Mesothelial cell of epicardium (in vitro differentiated cells): ENCODE data around the gene MTMR6. TPM values are rescaled to one million over a fixed set of nuclear protein-coding genes. Genes with fewer than 3 reads are reported as not detected.

Experiments used
- DNase-seq, 2 experiments: peaks; one replicate each; pipeline ENCODE4 v3.0.0; 2021; ENCODE audit warnings: low spot score in 2 of 2; ENCODE audit not compliant: unreplicated experiment in 2 of 2
- H3K27ac Mint-ChIP-seq: 2 replicates; pipeline ENCODE4 v1.8.0; 2021; ENCODE audit warnings: mixed read lengths
- H3K27me3 Mint-ChIP-seq: 2 replicates; pipeline ENCODE4 v1.8.0; 2021; ENCODE audit warnings: low read depth, mixed read lengths
- H3K36me3 Mint-ChIP-seq: 2 replicates; pipeline ENCODE4 v1.8.0; 2021; ENCODE audit warnings: mixed read lengths
- H3K4me1 Mint-ChIP-seq: 2 replicates; pipeline ENCODE4 v1.8.0; 2021; ENCODE audit warnings: mixed read lengths
- H3K4me3 Mint-ChIP-seq: 2 replicates; pipeline ENCODE4 v1.8.0; 2021; ENCODE audit warnings: mild to moderate bottlenecking, moderate library complexity, mixed read lengths
- H3K9me3 Mint-ChIP-seq: 2 replicates; pipeline ENCODE4 v1.8.0; 2021; ENCODE audit warnings: mixed read lengths
- total RNA-seq: library from RNA; stranded (reverse); gene quantifications from 3 replicates; pipeline ENCODE4 v1.2.1, GENCODE V29; 2021
- TF ChIP-seq, protein P1 (sequence below): fragments of 200-600 bp; sonication (generic); IDR thresholded peaks from one replicate; pipeline ENCODE4 v1.5.0; 2021; ENCODE audit warnings: antibody characterized with exemption; ENCODE audit not compliant: unreplicated experiment

The MTMR6 gene
- total RNA-seq, 1 donor from 2014 or later = 11.0 TPM

DNA sequence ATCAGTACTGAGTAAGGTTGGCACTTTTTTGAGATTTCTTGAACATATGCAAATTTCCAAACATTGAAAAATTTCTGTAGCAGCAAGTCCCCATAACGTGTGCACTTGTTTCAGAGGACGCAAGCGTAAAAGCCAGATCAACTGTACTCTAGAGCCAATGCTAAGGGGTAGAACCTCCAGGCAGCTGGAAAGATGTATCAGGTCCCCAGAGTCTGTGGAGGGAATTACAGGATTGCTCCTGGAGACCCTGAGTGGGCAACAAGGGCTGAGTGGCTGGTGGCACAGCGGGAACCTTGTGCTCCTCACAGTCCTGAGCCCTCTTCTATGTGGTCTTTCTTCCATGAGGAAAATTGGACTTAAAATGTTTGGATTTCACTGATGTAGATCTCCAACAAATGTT lies 61.3 kb downstream of the MTMR6 start:
- no peak for DNase-seq
- no peak overlapping the region for H3K4me3 Mint-ChIP-seq
- no peaks in the 10 kb centered on the region for H3K36me3 Mint-ChIP-seq

DNA sequence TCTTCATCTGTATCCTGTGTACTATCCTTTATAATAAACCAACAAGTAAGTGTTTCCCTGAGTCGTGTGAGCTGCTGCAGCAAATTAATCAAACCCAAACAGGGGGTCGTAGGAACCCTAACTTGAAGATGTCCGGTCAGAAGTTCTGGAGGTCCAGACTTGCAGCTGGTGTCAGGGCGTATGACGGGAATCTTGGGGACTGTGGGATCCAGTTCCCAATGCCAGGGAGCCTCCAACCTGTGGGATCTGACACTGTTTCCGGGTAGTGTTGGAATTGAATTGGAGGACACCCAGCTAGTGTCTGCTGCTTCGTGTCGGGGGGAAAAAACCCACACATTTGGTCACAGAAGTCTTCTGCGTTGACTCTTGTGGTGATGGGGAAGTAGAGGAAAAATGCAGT lies 63.1 kb downstream of the MTMR6 start:
- Mint-ChIP-seq H3K4me3 (no peak overlapping the region), H3K4me1 (no peaks in the 10 kb centered on the region), H3K27me3 (peaks cover 12% of the 10 kb centered on the region), H3K36me3 (no peaks in the 10 kb centered on the region), H3K27ac (no peak overlapping the region), H3K9me3 (no peaks in the 10 kb centered on the region)
- TF ChIP-seq, protein P1, sequence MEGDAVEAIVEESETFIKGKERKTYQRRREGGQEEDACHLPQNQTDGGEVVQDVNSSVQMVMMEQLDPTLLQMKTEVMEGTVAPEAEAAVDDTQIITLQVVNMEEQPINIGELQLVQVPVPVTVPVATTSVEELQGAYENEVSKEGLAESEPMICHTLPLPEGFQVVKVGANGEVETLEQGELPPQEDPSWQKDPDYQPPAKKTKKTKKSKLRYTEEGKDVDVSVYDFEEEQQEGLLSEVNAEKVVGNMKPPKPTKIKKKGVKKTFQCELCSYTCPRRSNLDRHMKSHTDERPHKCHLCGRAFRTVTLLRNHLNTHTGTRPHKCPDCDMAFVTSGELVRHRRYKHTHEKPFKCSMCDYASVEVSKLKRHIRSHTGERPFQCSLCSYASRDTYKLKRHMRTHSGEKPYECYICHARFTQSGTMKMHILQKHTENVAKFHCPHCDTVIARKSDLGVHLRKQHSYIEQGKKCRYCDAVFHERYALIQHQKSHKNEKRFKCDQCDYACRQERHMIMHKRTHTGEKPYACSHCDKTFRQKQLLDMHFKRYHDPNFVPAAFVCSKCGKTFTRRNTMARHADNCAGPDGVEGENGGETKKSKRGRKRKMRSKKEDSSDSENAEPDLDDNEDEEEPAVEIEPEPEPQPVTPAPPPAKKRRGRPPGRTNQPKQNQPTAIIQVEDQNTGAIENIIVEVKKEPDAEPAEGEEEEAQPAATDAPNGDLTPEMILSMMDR = no peak
- no peak for DNase-seq

More for the DNA sequence above, 61.3 kb downstream of the MTMR6 start:
- TF ChIP-seq, protein P1 = no peak
- H3K27me3 Mint-ChIP-seq = peaks cover 13% of the 10 kb centered on the region
- no peak overlapping the region for H3K27ac Mint-ChIP-seq
- H3K9me3 Mint-ChIP-seq = no peaks in the 10 kb centered on the region
- no peaks in the 10 kb centered on the region for H3K4me1 Mint-ChIP-seq

DNA sequence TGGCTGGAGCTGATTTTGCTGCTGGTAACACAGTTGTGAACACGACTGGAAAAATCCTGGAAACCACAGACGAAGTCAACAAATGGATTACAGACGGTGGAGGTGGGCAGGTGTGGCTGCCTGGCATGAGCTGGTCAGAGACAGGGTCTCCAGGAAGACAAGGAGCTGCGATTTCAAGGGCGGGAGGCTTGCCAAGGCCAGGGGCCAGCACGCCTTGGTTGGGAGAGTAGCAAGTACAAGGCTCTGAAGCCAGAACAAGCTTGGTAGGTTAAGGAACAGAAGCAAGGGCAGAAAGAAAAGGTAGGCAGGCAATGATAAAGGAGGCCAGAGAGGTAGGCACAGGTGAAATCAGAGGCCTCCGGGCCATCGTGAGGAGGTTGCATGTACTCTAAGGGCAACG lies 64.5 kb downstream of the MTMR6 start:
- no peak for DNase-seq
- Mint-ChIP-seq H3K27me3 (peaks cover 4% of the 10 kb centered on the region), H3K9me3 (no peaks in the 10 kb centered on the region), H3K36me3 (no peaks in the 10 kb centered on the region), H3K4me3 (no peak overlapping the region), H3K4me1 (no peaks in the 10 kb centered on the region), H3K27ac (no peak overlapping the region)
- TF ChIP-seq, protein P1 = no peak

GRCh38 chr13:25218019-25218418 lies 69.3 kb downstream of the MTMR6 start:
- no peaks in the 10 kb centered on the region for H3K36me3 Mint-ChIP-seq

DNA sequence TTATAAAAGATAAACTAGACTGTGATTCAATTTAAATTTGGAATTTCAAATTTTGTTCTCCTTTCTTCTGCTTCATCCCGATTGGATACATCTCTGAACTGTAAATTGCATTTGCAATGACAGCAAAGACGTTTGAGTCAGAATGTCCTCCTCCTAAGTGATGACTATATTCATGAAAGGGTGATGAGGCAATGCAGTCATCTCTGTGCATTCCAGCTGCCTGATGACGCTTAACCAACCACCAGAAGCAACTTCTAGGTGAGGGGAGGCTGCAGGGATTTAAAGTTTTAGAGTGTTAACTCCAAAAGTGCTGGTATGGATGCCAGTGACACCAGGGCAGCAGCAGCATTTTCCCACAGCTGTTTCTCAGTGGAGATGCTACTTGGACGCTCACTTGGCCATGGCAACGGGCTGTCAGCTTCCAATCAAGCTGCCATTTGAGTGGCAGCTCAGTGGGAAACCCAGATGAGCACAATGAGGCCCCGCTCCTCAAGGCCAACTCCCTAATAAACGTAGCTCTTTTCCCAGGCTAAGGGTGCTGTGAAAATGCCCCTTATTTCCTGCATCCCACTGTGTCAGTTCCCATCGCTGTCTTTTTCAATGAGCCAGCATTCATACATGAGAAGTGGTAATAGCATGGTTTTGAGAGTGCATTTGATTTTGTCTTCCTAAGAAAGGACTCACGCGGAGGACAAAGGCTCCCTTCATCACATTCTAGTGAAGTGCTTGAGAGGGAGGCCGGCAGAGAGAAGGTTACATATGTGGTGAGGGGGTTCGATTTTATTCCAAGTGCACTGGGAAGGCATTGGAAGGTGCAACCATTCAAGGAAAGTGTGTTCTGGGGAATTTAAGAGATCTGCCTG lies 70.0 kb downstream of the MTMR6 start:
- peaks cover 9% of the 10 kb centered on the region for H3K4me1 Mint-ChIP-seq
- no peak overlapping the region for H3K27ac Mint-ChIP-seq
- no peak overlapping the region for H3K4me3 Mint-ChIP-seq
- no peaks in the 10 kb centered on the region for H3K36me3 Mint-ChIP-seq
- H3K27me3 Mint-ChIP-seq = no peaks in the 10 kb centered on the region
- DNase-seq = no peak
- TF ChIP-seq, protein P1 = no peak
- H3K9me3 Mint-ChIP-seq = no peaks in the 10 kb centered on the region

More at GRCh38 chr13:25218019-25218418, 69.3 kb downstream of the MTMR6 start:
- no peaks in the 10 kb centered on the region for H3K27me3 Mint-ChIP-seq
- no peak for DNase-seq
- peaks cover 9% of the 10 kb centered on the region for H3K4me1 Mint-ChIP-seq
- TF ChIP-seq, protein P1 = no peak
- H3K27ac Mint-ChIP-seq = no peak overlapping the region
- no peak overlapping the region for H3K4me3 Mint-ChIP-seq
- H3K9me3 Mint-ChIP-seq = no peaks in the 10 kb centered on the region

DNA sequence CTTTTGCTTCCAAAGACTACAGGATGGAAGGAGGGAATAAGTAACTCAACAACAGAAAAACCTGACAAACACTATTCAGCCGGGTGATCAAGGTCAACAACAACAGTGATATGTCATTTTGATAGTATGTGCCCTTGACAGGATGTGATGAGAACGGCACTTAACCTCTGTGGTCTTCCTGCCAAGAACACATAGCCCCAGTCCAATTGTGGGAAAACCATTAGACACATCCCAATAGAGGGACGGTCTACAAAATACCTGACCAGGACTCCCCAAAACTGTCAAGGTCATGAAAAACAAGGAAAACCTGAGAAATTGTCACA lies 72.1 kb downstream of the MTMR6 start:
- Mint-ChIP-seq H3K27me3 (no peaks in the 10 kb centered on the region), H3K36me3 (no peaks in the 10 kb centered on the region), H3K4me1 (peaks cover 20% of the 10 kb centered on the region), H3K27ac (no peak overlapping the region), H3K9me3 (no peaks in the 10 kb centered on the region), H3K4me3 (no peak overlapping the region)
- TF ChIP-seq, protein P1 = no peak
- no peak for DNase-seq
